ENCODE measurements around the gene HS1BP3. TPM values are rescaled to one million over a fixed set of nuclear protein-coding genes. Genes with fewer than 3 reads are reported as not detected.

Gene HS1BP3
- total RNA-seq, 4 donors from 2014 or later = 30.4 to 44.6 (median 36.8) TPM

GRCh38 chr2:20692081-20692480, 41.2 kb upstream of the HS1BP3 start:
- intact Hi-C loops (cut with DNase I; ENCODE audit: low total_unique reads) = no loop called here
- no peak for TF ChIP-seq POLR2A (IDR thresholded peaks at IDR 0.05)
- TF ChIP-seq, protein P1, sequence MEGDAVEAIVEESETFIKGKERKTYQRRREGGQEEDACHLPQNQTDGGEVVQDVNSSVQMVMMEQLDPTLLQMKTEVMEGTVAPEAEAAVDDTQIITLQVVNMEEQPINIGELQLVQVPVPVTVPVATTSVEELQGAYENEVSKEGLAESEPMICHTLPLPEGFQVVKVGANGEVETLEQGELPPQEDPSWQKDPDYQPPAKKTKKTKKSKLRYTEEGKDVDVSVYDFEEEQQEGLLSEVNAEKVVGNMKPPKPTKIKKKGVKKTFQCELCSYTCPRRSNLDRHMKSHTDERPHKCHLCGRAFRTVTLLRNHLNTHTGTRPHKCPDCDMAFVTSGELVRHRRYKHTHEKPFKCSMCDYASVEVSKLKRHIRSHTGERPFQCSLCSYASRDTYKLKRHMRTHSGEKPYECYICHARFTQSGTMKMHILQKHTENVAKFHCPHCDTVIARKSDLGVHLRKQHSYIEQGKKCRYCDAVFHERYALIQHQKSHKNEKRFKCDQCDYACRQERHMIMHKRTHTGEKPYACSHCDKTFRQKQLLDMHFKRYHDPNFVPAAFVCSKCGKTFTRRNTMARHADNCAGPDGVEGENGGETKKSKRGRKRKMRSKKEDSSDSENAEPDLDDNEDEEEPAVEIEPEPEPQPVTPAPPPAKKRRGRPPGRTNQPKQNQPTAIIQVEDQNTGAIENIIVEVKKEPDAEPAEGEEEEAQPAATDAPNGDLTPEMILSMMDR (IDR thresholded peaks at IDR 0.05) = no peak
- DNase-seq (ENCODE audit: low spot score in 2 of 2) = no peak
- no peak overlapping the region for H3K4me3 ChIP-seq (ENCODE audit: low read depth, poor library complexity, severe bottlenecking)
- WGBS, 2 donors = 87 to 88% methylated on average over 2 of the region's 2 CpGs

GRCh38 chr2:20691076-20691734, 40.3 kb upstream of the HS1BP3 start:
- WGBS, 2 donors = 93 to 95% methylated on average over 6 of the region's 6 CpGs
- DNase-seq (ENCODE audit: low spot score in 2 of 2) = no peak
- intact Hi-C loops (cut with DNase I; ENCODE audit: low total_unique reads) = no loop called here
- no peak for TF ChIP-seq POLR2A (IDR thresholded peaks at IDR 0.05)
- TF ChIP-seq, protein P1 (IDR thresholded peaks at IDR 0.05) = no peak
- H3K4me3 ChIP-seq (ENCODE audit: low read depth, poor library complexity, severe bottlenecking) = no peak overlapping the region

GRCh38 chr2:20689428-20690264, 38.7 kb upstream of the HS1BP3 start:
- no peak overlapping the region for H3K4me3 ChIP-seq (ENCODE audit: low read depth, poor library complexity, severe bottlenecking)
- no peak for DNase-seq (ENCODE audit: low spot score in 2 of 2)
- TF ChIP-seq, protein P1 (IDR thresholded peaks at IDR 0.05) = no peak
- no peak for TF ChIP-seq POLR2A (IDR thresholded peaks at IDR 0.05)
- 93 to 95% methylated on average over 11 of the region's 11 CpGs for WGBS, 2 donors
- intact Hi-C loops (cut with DNase I; ENCODE audit: low total_unique reads) = no loop called here

- no peak overlapping the region for H3K4me3 ChIP-seq (ENCODE audit: low read depth, poor library complexity, severe bottlenecking)
- TF ChIP-seq POLR2A (IDR thresholded peaks at IDR 0.05) = no peak
- TF ChIP-seq, protein P1 (IDR thresholded peaks at IDR 0.05) = no peak
- no peak for DNase-seq (ENCODE audit: low spot score in 2 of 2)
- 92 to 98% methylated on average over 4 of the region's 4 CpGs for WGBS, 2 donors
- intact Hi-C loops (cut with DNase I; ENCODE audit: low total_unique reads) = no loop called here
These were observed 36.4 kb upstream of the HS1BP3 start for GRCh38 chr2:20687260-20687832.

GRCh38 chr2:20684581-20685063, 33.7 kb upstream of the HS1BP3 start:
- intact Hi-C loops (cut with DNase I; ENCODE audit: low total_unique reads) = no loop called here
- WGBS, 2 donors = 85 to 94% methylated on average over 6 of the region's 6 CpGs
- TF ChIP-seq, protein P1 (IDR thresholded peaks at IDR 0.05) = no peak
- no peak for TF ChIP-seq POLR2A (IDR thresholded peaks at IDR 0.05)
- no peak for DNase-seq (ENCODE audit: low spot score in 2 of 2)
- H3K4me3 ChIP-seq (ENCODE audit: low read depth, poor library complexity, severe bottlenecking) = no peak overlapping the region

Data from lower leg skin (tissue), 4 donors.